Large intestine (tissue), 3 donors: ENCODE measurements around the gene HEMGN. TPM values are rescaled to one million over a fixed set of nuclear protein-coding genes. Genes with fewer than 3 reads are reported as not detected.
"Not testable (repeated sequence)": the region's sequence is repeated elsewhere in the genome, so short reads cannot be mapped to it uniquely, and the experiment has no call there.

Experiments
- DNase-seq, 2 donors: peaks; one replicate each; pipeline versions ENCODE4 v3.0.0 to v3.0.0-alpha.2; 2013
- H3K27ac ChIP-seq: one replicate; pipeline ENCODE4 v1.5.1; 2013; ENCODE audit warnings: low read length
- H3K27me3 ChIP-seq: 2 replicates; pipeline ENCODE4 v1.6.1; 2013; ENCODE audit warnings: low read length; ENCODE audit not compliant: control insufficient read depth, insufficient read depth
- H3K36me3 ChIP-seq: 2 replicates; pipeline ENCODE4 v1.6.1; 2013; ENCODE audit warnings: low read length; ENCODE audit not compliant: control insufficient read depth, insufficient read depth
- H3K4me1 ChIP-seq: one replicate; pipeline ENCODE4 v1.6.1; 2013; ENCODE audit warnings: low read length; ENCODE audit not compliant: control insufficient read depth, insufficient read depth
- H3K4me3 ChIP-seq: one replicate; pipeline ENCODE4 v1.5.1; 2013; ENCODE audit warnings: low read length
- H3K9me3 ChIP-seq: one replicate; pipeline ENCODE4 v1.6.1; 2013; ENCODE audit warnings: mild to moderate bottlenecking, low read depth, low read length, moderate library complexity; ENCODE audit not compliant: control insufficient read depth
- WGBS: methylation state at CpG from one replicate; pipeline ENCODE4 v1.1.5; 2013; ENCODE audit warnings: low lambda C conversion rate; ENCODE audit not compliant: insufficient coverage; 5-methylcytosine and 5-hydroxymethylcytosine counted together
- polyA plus RNA-seq: library from polyadenylated mRNA; unstranded; fragments of 120-200 nt; gene quantifications from one replicate; pipeline ENCODE4 v1.2.1, GENCODE V29; 2013

Gene HEMGN
- polyA plus RNA-seq, 1 donor = 4.4 TPM

DNA sequence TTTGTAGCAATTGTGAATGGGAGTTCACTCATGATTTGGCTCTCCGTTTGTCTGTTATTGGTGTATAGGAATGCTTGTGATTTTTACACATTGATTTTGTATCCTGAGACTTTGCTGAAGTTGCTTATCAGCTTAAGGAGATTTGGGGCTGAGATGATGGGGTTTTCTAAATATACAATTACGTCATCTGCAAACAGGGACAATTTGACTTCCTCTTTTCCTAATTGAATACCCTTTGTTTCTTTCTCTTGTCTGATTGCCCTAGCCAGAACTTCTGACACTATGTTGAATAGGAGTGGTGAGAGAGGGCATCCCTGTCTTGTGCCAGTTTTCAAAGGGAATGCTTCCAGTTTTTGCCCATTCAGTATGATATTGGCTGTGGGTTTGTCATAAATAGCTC lies 9.1 kb upstream of the HEMGN start:
- H3K36me3 ChIP-seq, H3K27me3 ChIP-seq: not testable (repeated sequence)
- WGBS = no CpG with 5 or more reads among the region's 2 CpGs

DNA sequence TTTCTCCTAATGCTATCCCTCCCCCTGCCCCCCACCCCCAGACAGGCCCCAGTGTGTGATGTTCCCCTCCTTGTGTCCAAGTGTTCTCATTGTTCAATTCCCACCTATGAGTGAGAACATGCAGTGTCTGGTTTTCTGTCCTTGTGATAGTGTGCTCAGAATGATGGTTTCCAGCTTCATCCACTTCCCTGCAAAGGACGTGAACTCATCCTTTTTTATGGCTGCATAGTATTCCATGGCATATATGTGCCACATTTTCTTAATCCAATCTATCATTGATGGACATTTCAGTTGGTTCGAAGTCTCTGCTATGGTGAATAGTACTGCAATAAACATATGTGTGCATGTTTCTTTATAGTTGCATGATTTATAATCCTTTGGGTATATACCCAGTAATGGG lies 7.5 kb upstream of the HEMGN start:
- H3K36me3 ChIP-seq, H3K27ac ChIP-seq, H3K9me3 ChIP-seq, H3K4me3 ChIP-seq, H3K4me1 ChIP-seq, DNase-seq: not testable (repeated sequence)
- no CpG with 5 or more reads among the region's 2 CpGs for WGBS
- peaks cover 15% of the 10 kb centered on the region for H3K27me3 ChIP-seq

More for the DNA sequence above, 9.1 kb upstream of the HEMGN start:
- H3K9me3 ChIP-seq, H3K4me1 ChIP-seq, DNase-seq, H3K27ac ChIP-seq, H3K4me3 ChIP-seq: not testable (repeated sequence)

DNA sequence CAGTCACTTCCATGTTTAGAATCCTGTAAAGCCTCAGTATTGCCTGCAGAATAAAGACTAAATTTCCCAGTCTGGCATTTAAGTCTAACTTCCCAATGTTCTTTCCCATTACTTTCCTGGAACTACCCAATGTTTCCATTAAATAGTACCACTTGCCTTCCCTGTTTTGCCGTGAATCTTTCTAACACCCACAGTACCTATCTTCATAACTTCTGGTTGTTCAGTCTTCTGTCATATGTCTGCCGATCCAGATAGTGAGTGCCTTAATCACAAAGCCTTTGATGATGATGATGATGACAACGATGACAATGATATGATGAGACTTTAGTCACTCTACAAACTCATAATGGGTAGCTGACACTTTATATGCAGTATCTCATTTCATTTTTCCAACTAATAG lies 6.6 kb upstream of the HEMGN start:
- H3K4me1 ChIP-seq = no peaks in the 10 kb centered on the region
- peaks cover 20% of the 10 kb centered on the region for H3K27me3 ChIP-seq
- H3K36me3 ChIP-seq = no peaks in the 10 kb centered on the region
- WGBS = 100% methylated on average over 1 of the region's 3 CpGs
- H3K4me3 ChIP-seq = no peak overlapping the region
- DNase-seq = no peak
- H3K27ac ChIP-seq = no peak overlapping the region
- H3K9me3 ChIP-seq = no peaks in the 10 kb centered on the region

DNA sequence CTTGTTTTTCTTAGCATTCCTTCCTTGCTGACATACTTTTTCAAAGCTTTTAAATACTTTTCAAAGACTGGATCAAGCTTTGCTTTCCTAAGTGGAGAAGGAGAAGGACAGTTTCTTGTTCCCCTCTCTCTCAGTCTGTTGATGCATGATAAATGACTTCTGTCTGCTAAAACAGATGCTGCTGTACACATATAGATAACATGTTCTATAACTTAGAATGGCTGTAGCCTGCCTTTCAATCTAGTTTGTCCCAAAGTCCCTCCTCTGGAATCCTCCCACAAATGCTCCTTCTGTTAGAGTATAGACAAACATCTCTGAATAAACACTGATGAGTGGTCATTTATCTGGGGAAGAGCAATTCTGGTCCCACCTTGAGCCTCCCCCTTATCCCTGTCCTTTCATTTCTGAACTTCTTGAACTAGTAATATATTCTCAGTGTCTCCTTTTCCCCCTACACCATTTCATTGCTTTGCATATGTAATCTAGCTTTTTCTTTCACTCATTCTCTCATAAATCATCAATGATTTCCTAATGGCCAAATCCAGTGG lies 5.4 kb upstream of the HEMGN start:
- Histone ChIP-seq H3K4me1 (no peaks in the 10 kb centered on the region), H3K36me3 (no peaks in the 10 kb centered on the region), H3K4me3 (no peak overlapping the region), H3K27ac (no peak overlapping the region), H3K27me3 (peaks cover 20% of the 10 kb centered on the region), H3K9me3 (no peaks in the 10 kb centered on the region)
- no peak for DNase-seq

DNA sequence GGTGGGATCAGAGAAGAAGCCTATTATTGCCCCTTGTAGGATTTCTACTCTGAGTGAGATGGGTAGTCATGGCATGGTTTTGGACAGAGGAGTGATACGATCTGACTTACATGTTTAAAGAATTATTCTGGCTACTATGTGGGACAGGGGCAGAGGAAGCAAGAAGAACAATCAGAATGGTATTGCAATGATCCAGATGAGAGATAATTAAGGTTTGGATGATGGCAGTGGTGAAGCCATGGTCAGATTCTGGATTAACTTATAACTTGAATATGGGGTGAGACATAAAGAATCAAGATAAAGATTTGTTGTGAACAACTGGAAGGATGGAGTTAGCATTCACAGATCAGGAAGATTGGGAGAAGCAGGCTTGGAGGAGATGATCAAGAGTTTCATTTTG lies 3.4 kb upstream of the HEMGN start:
- H3K9me3 ChIP-seq = no peaks in the 10 kb centered on the region
- no CpG with 5 or more reads among the region's 1 CpG for WGBS
- no peak overlapping the region for H3K27ac ChIP-seq
- DNase-seq = no peak
- H3K27me3 ChIP-seq = peaks cover 29% of the 10 kb centered on the region
- H3K4me3 ChIP-seq = no peak overlapping the region
- no peaks in the 10 kb centered on the region for H3K4me1 ChIP-seq
- no peaks in the 10 kb centered on the region for H3K36me3 ChIP-seq

DNA sequence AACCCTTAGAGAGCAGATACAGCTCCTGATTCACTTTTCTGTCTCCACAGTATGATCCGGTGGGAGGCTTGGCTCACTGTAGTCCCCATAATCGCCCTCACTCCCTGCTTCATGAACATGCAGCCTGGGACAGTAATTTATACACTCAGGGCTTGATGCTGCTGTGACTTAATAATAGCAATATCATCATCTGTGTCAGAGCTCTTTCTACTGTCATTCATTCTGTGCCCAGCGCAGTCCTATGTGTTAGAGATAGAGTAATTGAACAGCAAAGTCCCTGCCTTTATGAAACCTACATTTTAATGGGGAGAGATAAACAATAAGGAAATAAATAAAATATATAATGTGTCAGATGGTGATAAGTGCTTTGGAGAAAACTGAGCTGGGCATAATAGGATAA lies 2.8 kb upstream of the HEMGN start:
- no peaks in the 10 kb centered on the region for H3K9me3 ChIP-seq
- H3K27ac ChIP-seq = no peak overlapping the region
- no peak overlapping the region for H3K4me3 ChIP-seq
- no CpG with 5 or more reads among the region's 3 CpGs for WGBS
- H3K36me3 ChIP-seq = no peaks in the 10 kb centered on the region
- no peaks in the 10 kb centered on the region for H3K4me1 ChIP-seq
- DNase-seq = no peak
- H3K27me3 ChIP-seq = peaks cover 30% of the 10 kb centered on the region

DNA sequence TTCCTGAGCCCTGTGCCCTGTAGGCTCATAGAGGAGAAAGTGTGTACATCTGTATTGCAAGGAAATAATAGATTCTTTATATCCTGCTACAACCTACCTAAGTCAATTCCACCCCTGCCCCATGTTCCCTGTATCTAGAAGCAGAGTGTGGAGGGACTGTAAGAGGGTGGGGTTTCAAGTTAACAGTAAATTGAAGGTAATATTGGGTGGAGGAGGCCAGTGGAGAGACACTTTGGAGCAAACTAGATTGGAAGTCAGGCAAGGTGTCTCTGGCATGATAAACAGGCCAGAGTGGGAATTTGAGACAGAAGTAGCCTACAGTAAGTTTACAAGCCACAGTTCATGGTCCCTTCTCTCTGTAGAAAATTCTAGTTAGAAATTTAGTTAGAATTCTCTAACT lies 2.3 kb upstream of the HEMGN start:
- Histone ChIP-seq H3K9me3 (no peaks in the 10 kb centered on the region), H3K4me1 (no peaks in the 10 kb centered on the region), H3K36me3 (no peaks in the 10 kb centered on the region), H3K27ac (no peak overlapping the region), H3K27me3 (peaks cover 35% of the 10 kb centered on the region), H3K4me3 (no peak overlapping the region)
- DNase-seq = no peak

DNA sequence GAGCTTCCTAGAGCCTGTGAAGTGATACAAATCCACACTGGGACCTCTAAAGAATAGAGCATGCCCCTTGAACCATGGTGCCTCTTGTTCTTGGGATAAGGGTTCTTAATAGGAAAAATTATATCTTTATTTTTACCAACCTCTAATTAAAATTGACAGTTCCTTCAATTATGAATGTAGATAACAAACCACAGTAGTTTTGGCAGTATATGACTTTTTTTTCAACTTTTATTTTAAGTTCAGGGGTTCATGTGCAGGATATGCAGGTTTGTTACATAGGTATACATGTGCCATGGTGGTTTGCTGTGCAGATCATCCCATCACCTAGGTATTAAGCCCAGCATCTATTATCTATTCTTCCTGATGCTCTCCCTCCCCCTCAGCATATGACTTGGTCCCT lies 974 bp downstream of the HEMGN start:
- H3K4me1 ChIP-seq = no peaks in the 10 kb centered on the region
- DNase-seq = no peak
- peaks cover 33% of the 10 kb centered on the region for H3K27me3 ChIP-seq
- no peaks in the 10 kb centered on the region for H3K36me3 ChIP-seq
- H3K9me3 ChIP-seq = no peaks in the 10 kb centered on the region
- H3K4me3 ChIP-seq = no peak overlapping the region
- no peak overlapping the region for H3K27ac ChIP-seq

DNA sequence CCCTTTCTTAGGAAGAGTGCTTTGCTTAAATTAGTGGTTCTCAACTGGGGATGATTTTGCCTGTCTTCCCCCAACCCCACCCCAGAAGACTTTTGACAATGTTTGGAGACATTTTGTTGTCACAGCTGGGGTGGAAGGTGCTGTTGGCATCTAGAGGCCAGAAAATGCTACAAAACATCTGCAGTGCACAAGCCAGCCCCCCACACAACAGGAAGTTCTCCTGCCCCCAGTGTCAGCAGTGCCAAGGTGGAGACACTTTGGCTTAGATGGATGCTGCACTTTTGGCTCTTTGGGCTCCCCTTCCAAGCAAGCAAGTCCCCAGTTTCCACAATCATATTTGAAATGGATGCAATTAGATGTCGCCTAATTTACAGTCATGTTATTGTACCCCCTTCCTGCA lies 2.7 kb downstream of the HEMGN start:
- H3K27me3 ChIP-seq = peaks cover 38% of the 10 kb centered on the region
- no peaks in the 10 kb centered on the region for H3K36me3 ChIP-seq
- WGBS = no CpG with 5 or more reads among the region's 1 CpG

DNA sequence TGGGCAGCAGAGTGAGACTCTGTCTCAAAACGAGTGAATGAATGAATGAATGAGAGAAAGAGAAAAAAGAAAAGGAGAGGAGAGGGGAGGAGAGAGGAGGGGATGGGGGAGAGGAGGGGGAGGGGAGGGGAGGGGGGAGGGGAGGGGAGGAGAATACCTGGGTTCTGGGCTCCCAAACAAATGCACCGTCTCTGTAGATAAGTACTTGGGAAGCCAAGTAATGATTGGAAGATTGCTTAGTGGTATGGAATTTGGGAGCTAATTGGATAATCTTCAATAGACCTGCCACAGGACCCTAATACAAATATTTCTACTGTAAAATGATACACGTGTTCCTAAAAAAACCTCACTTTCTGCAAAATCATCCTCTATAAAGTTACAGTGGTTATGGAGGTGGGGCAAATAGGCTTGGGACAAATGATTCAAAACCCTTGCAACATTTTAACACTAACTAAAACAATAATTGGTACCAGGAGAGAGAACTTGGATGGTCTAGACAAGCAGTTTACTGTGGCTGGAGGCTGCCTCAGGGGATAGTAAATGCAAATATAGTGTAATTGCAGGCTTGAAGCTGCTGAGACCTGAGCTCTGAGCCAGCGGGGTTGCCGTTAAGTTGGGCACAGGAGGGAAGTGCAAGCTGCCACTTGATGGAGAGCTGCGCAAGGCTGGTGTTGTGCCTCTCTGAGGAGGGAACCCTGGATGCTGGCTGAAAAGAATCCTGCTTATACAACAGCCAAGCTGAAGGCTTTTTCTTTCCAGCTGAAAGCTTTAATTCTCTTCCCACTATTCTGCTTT lies 3.5 kb downstream of the HEMGN start:
- WGBS = no CpG with 5 or more reads among the region's 6 CpGs
- Histone ChIP-seq H3K27ac (no peak overlapping the region), H3K4me3 (no peak overlapping the region), H3K27me3 (peaks cover 37% of the 10 kb centered on the region), H3K9me3 (no peaks in the 10 kb centered on the region), H3K36me3 (no peaks in the 10 kb centered on the region), H3K4me1 (no peaks in the 10 kb centered on the region)
- no peak for DNase-seq

More for the DNA sequence above, 2.7 kb downstream of the HEMGN start:
- no peak overlapping the region for H3K4me3 ChIP-seq
- DNase-seq = no peak
- no peaks in the 10 kb centered on the region for H3K4me1 ChIP-seq
- H3K9me3 ChIP-seq = no peaks in the 10 kb centered on the region
- H3K27ac ChIP-seq = no peak overlapping the region

DNA sequence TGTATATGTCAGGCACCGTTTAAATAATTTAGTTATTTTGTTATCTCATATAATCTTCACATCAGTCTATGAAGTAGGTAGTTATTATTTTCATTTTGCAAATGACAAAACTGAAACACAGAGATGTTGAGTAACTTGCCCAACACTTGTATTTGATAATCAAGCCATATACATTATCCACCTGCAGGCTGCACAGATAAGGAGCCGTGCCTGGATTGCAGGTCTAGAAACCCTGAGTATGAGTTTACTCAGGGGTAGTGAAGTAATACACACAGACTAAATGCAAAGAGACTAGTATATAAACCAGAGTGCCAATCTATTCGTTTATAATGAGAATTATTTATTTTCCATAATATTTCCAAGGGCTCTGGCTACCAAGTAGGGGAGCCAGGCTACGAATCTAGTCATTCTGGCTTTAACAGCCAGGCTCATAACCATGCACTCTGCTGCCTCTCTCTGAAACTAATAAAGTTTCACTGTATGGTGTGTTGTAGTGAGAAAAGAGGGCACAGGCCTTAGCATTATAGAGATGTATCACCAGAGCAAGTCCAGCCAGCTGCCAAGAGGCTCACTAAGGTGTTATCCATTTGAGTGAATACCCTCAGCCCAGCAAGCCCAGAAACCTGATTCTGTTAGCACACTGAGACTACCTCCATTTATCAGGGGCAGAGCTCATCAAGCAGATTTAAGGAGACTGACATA lies 4.5 kb downstream of the HEMGN start:
- H3K27me3 ChIP-seq = peaks cover 40% of the 10 kb centered on the region
- H3K36me3 ChIP-seq = no peaks in the 10 kb centered on the region
- H3K4me1 ChIP-seq = no peaks in the 10 kb centered on the region
- H3K4me3 ChIP-seq = no peak overlapping the region
- no peak for DNase-seq
- no peaks in the 10 kb centered on the region for H3K9me3 ChIP-seq
- no peak overlapping the region for H3K27ac ChIP-seq
- 20% methylated on average over 1 of the region's 4 CpGs for WGBS
